Measurements from ENCODE around the gene NAA60. TPM values are rescaled to one million over a fixed set of nuclear protein-coding genes. Genes with fewer than 3 reads are reported as not detected.

NAA60 gene
- total and polyA plus RNA-seq, 12 donors, result 16.9 to 96.3 (median 52.3) TPM

- H3K9me3 ChIP-seq (replicated peaks in 1 of 3), result no peaks in the 10 kb centered on the region
- H3K27me3 ChIP-seq, result no peaks in the 10 kb centered on the region
- no peak overlapping the region for H3K27ac ChIP-seq
- no peak overlapping the region for H3K4me3 ChIP-seq
- WGBS, 4 donors, result 81 to 88% (median 88%) methylated on average over 7 to 15 of the region's 15 CpGs
- no peak for DNase-seq
- intact Hi-C loops (cut with DNase I), result no loop called here
- no peak for TF ChIP-seq CTCF (IDR thresholded peaks at IDR 0.05)
- H3K4me1 ChIP-seq (replicated peaks in 1 of 2), result no peaks in the 10 kb centered on the region
- peaks cover 0 to 65% of the 10 kb centered on the region in 2 donors for H3K36me3 ChIP-seq (replicated peaks in 1 of 2)
Observed at GRCh38 chr16:3485097-3485745, 41.7 kb downstream of the NAA60 start.

- TF ChIP-seq CTCF (IDR thresholded peaks at IDR 0.05), result no peak
- no peak for TF ChIP-seq POLR2A (IDR thresholded peaks at IDR 0.05)
- 82 to 89% (median 86%) methylated on average over 9 to 20 of the region's 20 CpGs for WGBS, 4 donors
- intact Hi-C loops (cut with DNase I), result no loop called here
- H3K9me3 ChIP-seq (replicated peaks in 1 of 3), result no peaks in the 10 kb centered on the region
- H3K4me3 ChIP-seq, result no peak overlapping the region
- DNase-seq, result no peak
- no peaks in the 10 kb centered on the region for H3K4me1 ChIP-seq (replicated peaks in 1 of 2)
- H3K27me3 ChIP-seq, result no peaks in the 10 kb centered on the region
- peaks cover 0 to 60% of the 10 kb centered on the region in 2 donors for H3K36me3 ChIP-seq (replicated peaks in 1 of 2)
- no peak overlapping the region for H3K27ac ChIP-seq
Observed at GRCh38 chr16:3485821-3486505, 42.5 kb downstream of the NAA60 start.

GRCh38 chr16:3486506-3487215 is 43.2 kb downstream of the NAA60 start:
- WGBS, 4 donors, result 88 to 92% (median 90%) methylated on average over 15 to 24 of the region's 24 CpGs
- Histone ChIP-seq H3K27me3 (no peaks in the 10 kb centered on the region), H3K4me1 (replicated peaks in 1 of 2) (no peaks in the 10 kb centered on the region), H3K27ac (no peak overlapping the region), H3K36me3 (replicated peaks in 1 of 2) (peaks cover 0 to 53% of the 10 kb centered on the region in 2 donors), H3K4me3 (no peak overlapping the region), H3K9me3 (replicated peaks in 1 of 3) (no peaks in the 10 kb centered on the region)
- TF ChIP-seq POLR2A (IDR thresholded peaks at IDR 0.05), result no peak
- TF ChIP-seq CTCF (IDR thresholded peaks at IDR 0.05), result no peak
- DNase-seq, result no peak
- intact Hi-C loops (cut with DNase I), result no loop called here

Data from adrenal gland (tissue), 12 donors.